Measurements from ENCODE around the gene MUSK. TPM values are rescaled to one million over a fixed set of nuclear protein-coding genes. Genes with fewer than 3 reads are reported as not detected.

Gene MUSK
- total and polyA plus RNA-seq, 2 of the 4 experiments (the other 2 are of a cell fraction) = 0.07 to 0.18 TPM

DNA sequence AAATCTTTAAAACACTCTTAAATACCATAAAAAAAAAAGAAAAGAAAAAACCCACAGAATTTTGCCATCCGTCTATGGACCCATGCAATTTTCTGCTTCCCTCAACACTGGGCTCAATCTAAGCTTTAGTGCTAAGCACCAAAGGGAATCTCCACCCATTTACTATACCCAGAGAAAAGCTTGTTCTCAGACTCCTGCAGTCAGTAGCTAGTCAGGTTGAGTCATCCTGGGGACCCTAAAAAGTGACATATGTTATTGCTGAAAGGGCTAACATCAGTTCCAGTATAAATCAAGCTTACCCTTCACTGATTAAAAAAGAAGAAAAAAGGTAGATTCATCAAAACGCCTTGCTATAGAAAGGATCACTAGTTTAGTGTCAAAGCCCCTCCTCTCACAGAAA is 177.6 kb downstream of the MUSK start:
- WGBS, 2 experiments (ENCODE audit: extremely low coverage in 2 of 2, insufficient read length in 1 of 2) = no CpG with 5 or more reads among the region's 2 CpGs
- no peak overlapping the region for H3K4me3 ChIP-seq (ENCODE audit: insufficient read depth, low read depth, low read length)
- ChIA-PET POLR2A (ENCODE audit: unreplicated experiment) (no interaction called here), CTCF (no interaction called here)
- peak overlapping the region in 1 of 2 experiments; percentile 59; a peak in 1 of 4 replicates for H4K8ac ChIP-seq (ENCODE audit: low read depth in 2 of 2, low read length in 2 of 2)
- H3K4me2 ChIP-seq (ENCODE audit: low read depth, low read length) = no peak overlapping the region
- 0 out of 2 replicates have a peak, but pooled peaks cover 3% of the 10 kb centered on the region for H3K36me3 ChIP-seq (ENCODE audit: control insufficient read depth, insufficient read depth, low read length)
- peak overlapping the region; percentile 13; the same call in 1 of the 2 replicates for H3K27ac ChIP-seq (ENCODE audit: insufficient read depth, low read length)
- peaks cover 0 to 8% of the 10 kb centered on the region in 2 experiments; a peak in 1 of 4 replicates for H3K79me1 ChIP-seq (ENCODE audit: low read depth in 1 of 2, low read length in 2 of 2)
- peak overlapping the region; percentile 85 for H3K18ac ChIP-seq (ENCODE audit: low read depth, low read length)
- TF ChIP-seq, protein P1, sequence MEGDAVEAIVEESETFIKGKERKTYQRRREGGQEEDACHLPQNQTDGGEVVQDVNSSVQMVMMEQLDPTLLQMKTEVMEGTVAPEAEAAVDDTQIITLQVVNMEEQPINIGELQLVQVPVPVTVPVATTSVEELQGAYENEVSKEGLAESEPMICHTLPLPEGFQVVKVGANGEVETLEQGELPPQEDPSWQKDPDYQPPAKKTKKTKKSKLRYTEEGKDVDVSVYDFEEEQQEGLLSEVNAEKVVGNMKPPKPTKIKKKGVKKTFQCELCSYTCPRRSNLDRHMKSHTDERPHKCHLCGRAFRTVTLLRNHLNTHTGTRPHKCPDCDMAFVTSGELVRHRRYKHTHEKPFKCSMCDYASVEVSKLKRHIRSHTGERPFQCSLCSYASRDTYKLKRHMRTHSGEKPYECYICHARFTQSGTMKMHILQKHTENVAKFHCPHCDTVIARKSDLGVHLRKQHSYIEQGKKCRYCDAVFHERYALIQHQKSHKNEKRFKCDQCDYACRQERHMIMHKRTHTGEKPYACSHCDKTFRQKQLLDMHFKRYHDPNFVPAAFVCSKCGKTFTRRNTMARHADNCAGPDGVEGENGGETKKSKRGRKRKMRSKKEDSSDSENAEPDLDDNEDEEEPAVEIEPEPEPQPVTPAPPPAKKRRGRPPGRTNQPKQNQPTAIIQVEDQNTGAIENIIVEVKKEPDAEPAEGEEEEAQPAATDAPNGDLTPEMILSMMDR (conservative IDR thresholded peaks at IDR 0.05; ENCODE audit: low read depth, low read length) = no peak
- TF ChIP-seq MXI1 (IDR thresholded peaks at IDR 0.05; ENCODE audit: borderline replicate concordance, low read depth, low read length) (no peak), POLR2A (IDR thresholded peaks at IDR 0.05; ENCODE audit: low read depth, low read length) (no peak), RCOR1 (IDR thresholded peaks at IDR 0.05; ENCODE audit: insufficient replicate concordance, low read length) (no peak), MAFK (IDR thresholded peaks at IDR 0.05; ENCODE audit: low read depth, low read length) (no peak), MAZ (IDR thresholded peaks at IDR 0.05; ENCODE audit: borderline replicate concordance, low read depth, low read length) (no peak), FOS (IDR thresholded peaks at IDR 0.05; ENCODE audit: low read depth, low read length) (no peak), CHD1 (IDR thresholded peaks at IDR 0.05; ENCODE audit: low read depth, low read length) (no peak), BHLHE40 (IDR thresholded peaks at IDR 0.05; ENCODE audit: low read depth, low read length) (no peak), RAD21 (IDR thresholded peaks at IDR 0.05; ENCODE audit: low read length) (no peak)
- intact Hi-C loops (cut with micrococcal nuclease) (no loop called here), in situ Hi-C loops (cut with MboI; ENCODE audit: low sequenced_read_pairs) (no loop called here), dilution Hi-C loops (cut with HindIII; ENCODE audit: low sequenced_read_pairs, unreplicated experiment) (no loop called here)
- H2BK120ac ChIP-seq (ENCODE audit: low read depth, low read length) = peak overlapping the region; percentile 72
- H4K20me1 ChIP-seq (ENCODE audit: insufficient read depth, low read length) = no peaks in the 10 kb centered on the region
- ATAC-seq (ENCODE audit: low read depth) (no peak), DNase-seq (no peak)
- no peak overlapping the region for H2BK5ac ChIP-seq (ENCODE audit: low read depth, low read length, poor library complexity, severe bottlenecking)
- no peak overlapping the region for H2AFZ ChIP-seq (replicated peaks; ENCODE audit: low read length, poor library complexity)
- no peak overlapping the region for H4K91ac ChIP-seq (ENCODE audit: insufficient read depth, low read depth, low read length)
- H3K23ac ChIP-seq (ENCODE audit: low read depth, low read length) = 0 out of 2 replicates have a peak overlapping the region, but pooled peaks have one; percentile 20
- peak overlapping the region; percentile 84 for H3K4ac ChIP-seq (ENCODE audit: low read depth, low read length)
- peak overlapping the region; percentile 75; the same call in 1 of the 2 replicates for H2BK20ac ChIP-seq (ENCODE audit: low read depth, low read length)
- 0 out of 3 replicates have a peak overlapping the region, but pooled peaks have one; percentile 25 for H2BK15ac ChIP-seq (ENCODE audit: low read depth, low read length)
- H3K4me1 ChIP-seq (ENCODE audit: control insufficient read depth, insufficient read depth, low read length) = peaks cover 7% of the 10 kb centered on the region
- peak overlapping the region; percentile 93; the same call in 1 of the 2 replicates for H2AK5ac ChIP-seq (ENCODE audit: low read depth, low read length)
- no peak overlapping the region for H3K9ac ChIP-seq (ENCODE audit: low read depth, low read length)
- H3K9me1 ChIP-seq (ENCODE audit: insufficient read depth, low read length) = peaks cover 4% of the 10 kb centered on the region
- no peaks in the 10 kb centered on the region; the same call in 1 of the 2 replicates for H3K9me3 ChIP-seq (ENCODE audit: control insufficient read depth, insufficient read depth, low read length)
- peak overlapping the region; percentile 86; the same call in 1 of the 2 replicates for H4K5ac ChIP-seq (ENCODE audit: low read depth, low read length)
- BruUV-seq (replicated peaks) = no TSS peak
- 0 out of 2 replicates have a peak overlapping the region, but pooled peaks have one; percentile 45 for H3K14ac ChIP-seq (replicated peaks; ENCODE audit: low read depth, low read length)
- no peak overlapping the region for H3K56ac ChIP-seq (ENCODE audit: extremely low read depth, insufficient read depth, low read length)
- H2AK9ac ChIP-seq (replicated peaks; ENCODE audit: low read depth, low read length, poor library complexity) = no peak overlapping the region
- H3K27me3 ChIP-seq (ENCODE audit: control insufficient read depth, insufficient read depth, low read length) = no peaks in the 10 kb centered on the region

All from IMR-90 (cell line).